HL-60/S4 treated with phorbol 12-myristate 13-acetate at 8.2 ng/mL for 4 days and 3 days (cell line): ENCODE data around the gene COL5A1.

Experiments
- in situ Hi-C: fragments of 300-500 bp; cut with MboI; formaldehyde crosslinking; loops from 2 replicates; pipeline ENCODE4 v1.15.0; 2022; ENCODE audit warnings: low sequenced_read_pairs

The COL5A1 gene

GRCh38 chr9:134778841-134779411 is 137.3 kb downstream of the COL5A1 start:
- in situ Hi-C loops, result loop anchor here (25.0 kb wide), 1 partner anchor 208 kb away; no protein-coding TSS in a partner anchor

- in situ Hi-C loops, result loop anchor here (25.0 kb wide), 1 partner anchor 208 kb away; no protein-coding TSS in a partner anchor
These were observed 138.0 kb downstream of the COL5A1 start for GRCh38 chr9:134779640-134780039.

GRCh38 chr9:134781591-134782302 is 140.1 kb downstream of the COL5A1 start:
- in situ Hi-C loops, result loop anchor here (25.0 kb wide), 1 partner anchor 206 kb away; no protein-coding TSS in a partner anchor

GRCh38 chr9:134782921-134783698 is 141.5 kb downstream of the COL5A1 start:
- in situ Hi-C loops, result loop anchor here (25.0 kb wide), 1 partner anchor 204 kb away; no protein-coding TSS in a partner anchor

- in situ Hi-C loops, result loop anchor here (25.0 kb wide), 1 partner anchor 204 kb away; no protein-coding TSS in a partner anchor
These were observed 142.1 kb downstream of the COL5A1 start for GRCh38 chr9:134783699-134784039.

- in situ Hi-C loops, result loop anchor here (25.0 kb wide), 1 partner anchor 203 kb away; no protein-coding TSS in a partner anchor
These were observed 143.1 kb downstream of the COL5A1 start for GRCh38 chr9:134784577-134785305.

GRCh38 chr9:134785325-134786108 is 143.9 kb downstream of the COL5A1 start:
- in situ Hi-C loops, result loop anchor here (25.0 kb wide), 1 partner anchor 202 kb away; no protein-coding TSS in a partner anchor

- in situ Hi-C loops, result loop anchor here (25.0 kb wide), 1 partner anchor 199 kb away; no protein-coding TSS in a partner anchor
These were observed 146.3 kb downstream of the COL5A1 start for GRCh38 chr9:134787601-134788531.

GRCh38 chr9:134789168-134789567 is 147.6 kb downstream of the COL5A1 start:
- in situ Hi-C loops, result loop anchor here (25.0 kb wide), 1 partner anchor 198 kb away; no protein-coding TSS in a partner anchor

- in situ Hi-C loops, result loop anchor here (25.0 kb wide), 1 partner anchor 196 kb away; no protein-coding TSS in a partner anchor
These were observed 149.4 kb downstream of the COL5A1 start for GRCh38 chr9:134791009-134791408.

GRCh38 chr9:134792627-134793026 is 151.0 kb downstream of the COL5A1 start:
- in situ Hi-C loops, result loop anchor here (25.0 kb wide), 1 partner anchor 195 kb away; no protein-coding TSS in a partner anchor

GRCh38 chr9:134793288-134794188 is 151.9 kb downstream of the COL5A1 start:
- in situ Hi-C loops, result loop anchor here (25.0 kb wide), 1 partner anchor 194 kb away; no protein-coding TSS in a partner anchor

GRCh38 chr9:134794663-134795370 is 153.2 kb downstream of the COL5A1 start:
- in situ Hi-C loops, result loop anchor here (25.0 kb wide), 1 partner anchor 192 kb away; no protein-coding TSS in a partner anchor

GRCh38 chr9:134795446-134795845 is 153.8 kb downstream of the COL5A1 start:
- in situ Hi-C loops, result loop anchor here (25.0 kb wide), 1 partner anchor 192 kb away; no protein-coding TSS in a partner anchor

GRCh38 chr9:134796882-134797281 is 155.3 kb downstream of the COL5A1 start:
- in situ Hi-C loops, result loop anchor here (25.0 kb wide), 1 partner anchor 190 kb away; no protein-coding TSS in a partner anchor

GRCh38 chr9:134800791-134801339 is 159.3 kb downstream of the COL5A1 start:
- in situ Hi-C loops, result no loop called here
